GM21737 (cell line): ENCODE results near the gene PCDHGA5.
"Not testable (repeated sequence)": the region's sequence is repeated elsewhere in the genome, so short reads cannot be mapped to it uniquely, and the experiment has no call there.

Experiments used
- ATAC-seq: cut with Tn5 transposase; IDR thresholded peaks from one replicate; pipeline ENCODE4 v1.9.1; 2021; ENCODE audit warnings: mild to moderate bottlenecking, moderate library complexity; ENCODE audit not compliant: unreplicated experiment

PCDHGA5 gene

GRCh38 chr5:141384471-141385267 lies 20.7 kb downstream of the PCDHGA5 start:
- no peak for ATAC-seq

- not testable (repeated sequence) for ATAC-seq
Measured at GRCh38 chr5:141387557-141388311, 23.8 kb downstream of the PCDHGA5 start, which contains the start of gene PCDHGB4. TSS of gene PCDHGB4 (plus strand) at chr5:141387698. CDS start at chr5:141387885, 187 bp downstream.

- no peak for ATAC-seq
Measured at GRCh38 chr5:141388661-141389060, 24.7 kb downstream of the PCDHGA5 start.

- ATAC-seq, result no peak
Measured at GRCh38 chr5:141389153-141390042, 25.4 kb downstream of the PCDHGA5 start.

GRCh38 chr5:141392429-141393198 lies 28.7 kb downstream of the PCDHGA5 start, which contains the start of gene PCDHGA8:
TSS of gene PCDHGA8 (plus strand) at chr5:141392633. CDS start at chr5:141392814, 181 bp downstream.
- ATAC-seq, result no peak

GRCh38 chr5:141393267-141393666 lies 29.3 kb downstream of the PCDHGA5 start:
- no peak for ATAC-seq

GRCh38 chr5:141394401-141395187 lies 30.6 kb downstream of the PCDHGA5 start:
- not testable (repeated sequence) for ATAC-seq

- ATAC-seq, result peak; percentile 88
Measured at GRCh38 chr5:141397756-141398551, 34.0 kb downstream of the PCDHGA5 start, which contains the start of gene PCDHGB5. TSS of gene PCDHGB5 (plus strand) at chr5:141397947. CDS start at chr5:141398128, 181 bp downstream.

GRCh38 chr5:141398608-141399007 lies 34.6 kb downstream of the PCDHGA5 start:
- ATAC-seq, result no peak

- no peak for ATAC-seq
Measured at GRCh38 chr5:141399555-141400258, 35.7 kb downstream of the PCDHGA5 start.

GRCh38 chr5:141402553-141403243 lies 38.7 kb downstream of the PCDHGA5 start, which contains the start of gene PCDHGA9:
TSS of gene PCDHGA9 (plus strand) at chr5:141402778. CDS start at chr5:141402953, 175 bp downstream.
- ATAC-seq, result no peak

GRCh38 chr5:141403387-141403786 lies 39.4 kb downstream of the PCDHGA5 start:
- no peak for ATAC-seq

- not testable (repeated sequence) for ATAC-seq
Measured at GRCh38 chr5:141407790-141408505, 44.0 kb downstream of the PCDHGA5 start, which contains the start of gene PCDHGB6. TSS of gene PCDHGB6 (plus strand) at chr5:141408021. CDS start at chr5:141408203, 182 bp downstream.

GRCh38 chr5:141409598-141410306 lies 45.8 kb downstream of the PCDHGA5 start:
- ATAC-seq, result no peak

- no peak for ATAC-seq
Measured at GRCh38 chr5:141411575-141411974, 47.6 kb downstream of the PCDHGA5 start.
